Osteocyte (in vitro differentiated cells): ENCODE data around the gene TRAPPC3L. TPM values are rescaled to one million over a fixed set of nuclear protein-coding genes. Genes with fewer than 3 reads are reported as not detected.

ENCODE experiments used
- DNase-seq: peaks from one replicate; pipeline ENCODE4 v3.0.0; 2021; ENCODE audit warnings: mixed read lengths; ENCODE audit not compliant: unreplicated experiment; ENCODE audit errors: extremely low spot score
- H3K27ac Mint-ChIP-seq: one replicate; pipeline ENCODE4 v1.8.0; 2021; ENCODE audit warnings: mild to moderate bottlenecking, mixed read lengths; ENCODE audit not compliant: unreplicated experiment
- H3K27me3 Mint-ChIP-seq: one replicate; pipeline ENCODE4 v1.8.0; 2021; ENCODE audit warnings: mixed read lengths; ENCODE audit not compliant: unreplicated experiment
- H3K36me3 Mint-ChIP-seq: one replicate; pipeline ENCODE4 v1.8.0; 2021; ENCODE audit warnings: mixed read lengths; ENCODE audit not compliant: unreplicated experiment
- H3K4me1 Mint-ChIP-seq: one replicate; pipeline ENCODE4 v1.8.0; 2021; ENCODE audit warnings: mixed read lengths; ENCODE audit not compliant: unreplicated experiment
- H3K4me3 Mint-ChIP-seq: one replicate; pipeline ENCODE4 v1.8.0; 2021; ENCODE audit warnings: mild to moderate bottlenecking, moderate library complexity, mixed read lengths; ENCODE audit not compliant: unreplicated experiment
- H3K9me3 Mint-ChIP-seq: one replicate; pipeline ENCODE4 v1.8.0; 2021; ENCODE audit warnings: mixed read lengths; ENCODE audit not compliant: unreplicated experiment
- CTCF ChIP-seq: fragments of 200-600 bp; sonication (generic); IDR thresholded peaks from 2 replicates; pipeline ENCODE4 v1.5.0; 2021; ENCODE audit warnings: antibody characterized with exemption, mild to moderate bottlenecking, moderate library complexity
- total RNA-seq: library from RNA; stranded (reverse); gene quantifications from 2 replicates; pipeline ENCODE4 v1.2.1, GENCODE V29; 2021

TRAPPC3L gene
- total RNA-seq, 1 donor from 2014 or later: not detected

DNA sequence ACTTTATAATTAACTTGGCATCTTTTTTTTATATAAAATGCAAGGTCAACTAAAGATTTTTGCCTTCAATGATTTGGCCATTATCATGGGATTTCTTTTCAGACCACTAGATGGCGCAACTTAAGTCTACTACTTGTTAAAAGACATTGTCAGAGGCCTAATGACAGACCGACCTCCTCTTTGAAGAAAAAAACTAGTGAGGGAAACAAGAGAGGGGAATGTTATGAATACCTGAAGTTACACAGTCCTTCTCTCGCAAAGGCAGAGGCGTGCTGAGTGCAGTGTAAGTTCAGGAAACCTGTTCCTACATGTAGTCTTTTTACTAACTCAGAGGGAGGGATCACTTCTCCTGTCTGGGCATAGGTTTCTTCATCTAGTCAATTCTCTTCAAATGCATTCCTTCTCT is 9.3 kb downstream of the TRAPPC3L start:
- peak; percentile 76 for TF ChIP-seq CTCF
- H3K27me3 Mint-ChIP-seq: peaks cover 30% of the 10 kb centered on the region
- no peak overlapping the region for H3K27ac Mint-ChIP-seq
- H3K4me1 Mint-ChIP-seq: no peaks in the 10 kb centered on the region
- no peaks in the 10 kb centered on the region for H3K36me3 Mint-ChIP-seq
- no peak for DNase-seq
- no peaks in the 10 kb centered on the region for H3K9me3 Mint-ChIP-seq
- no peak overlapping the region for H3K4me3 Mint-ChIP-seq

DNA sequence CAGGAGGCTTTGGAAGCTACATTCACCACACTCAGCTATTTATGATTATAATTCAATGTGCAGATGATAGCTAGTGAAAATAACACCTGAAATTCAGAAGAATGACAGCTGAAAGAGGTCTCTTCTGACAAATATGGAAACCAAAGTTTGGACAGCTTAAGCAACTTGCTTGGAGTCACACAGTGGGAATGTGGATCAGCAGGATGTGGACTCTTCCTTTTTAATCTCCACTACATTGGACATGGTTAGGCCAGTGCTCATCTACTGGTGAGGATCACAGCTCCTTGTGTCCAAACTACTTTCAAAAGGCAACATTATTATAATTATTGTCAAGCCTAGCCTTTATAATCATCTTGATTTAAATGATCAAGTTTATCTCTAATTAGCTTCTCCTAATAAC is 10.4 kb downstream of the TRAPPC3L start:
- no peak for DNase-seq
- Mint-ChIP-seq H3K4me3 (no peak overlapping the region), H3K4me1 (peaks cover 6% of the 10 kb centered on the region), H3K27ac (no peak overlapping the region), H3K27me3 (peaks cover 19% of the 10 kb centered on the region), H3K9me3 (no peaks in the 10 kb centered on the region), H3K36me3 (no peaks in the 10 kb centered on the region)
- TF ChIP-seq CTCF: no peak

- DNase-seq: no peak
- no peak for TF ChIP-seq CTCF
- no peak overlapping the region for H3K4me3 Mint-ChIP-seq
- H3K9me3 Mint-ChIP-seq: no peaks in the 10 kb centered on the region
- H3K4me1 Mint-ChIP-seq: peaks cover 13% of the 10 kb centered on the region
- no peaks in the 10 kb centered on the region for H3K36me3 Mint-ChIP-seq
- H3K27me3 Mint-ChIP-seq: peaks cover 10% of the 10 kb centered on the region
- no peak overlapping the region for H3K27ac Mint-ChIP-seq
These were observed 12.1 kb downstream of the TRAPPC3L start for GRCh38 chr6:116533233-116533957.

DNA sequence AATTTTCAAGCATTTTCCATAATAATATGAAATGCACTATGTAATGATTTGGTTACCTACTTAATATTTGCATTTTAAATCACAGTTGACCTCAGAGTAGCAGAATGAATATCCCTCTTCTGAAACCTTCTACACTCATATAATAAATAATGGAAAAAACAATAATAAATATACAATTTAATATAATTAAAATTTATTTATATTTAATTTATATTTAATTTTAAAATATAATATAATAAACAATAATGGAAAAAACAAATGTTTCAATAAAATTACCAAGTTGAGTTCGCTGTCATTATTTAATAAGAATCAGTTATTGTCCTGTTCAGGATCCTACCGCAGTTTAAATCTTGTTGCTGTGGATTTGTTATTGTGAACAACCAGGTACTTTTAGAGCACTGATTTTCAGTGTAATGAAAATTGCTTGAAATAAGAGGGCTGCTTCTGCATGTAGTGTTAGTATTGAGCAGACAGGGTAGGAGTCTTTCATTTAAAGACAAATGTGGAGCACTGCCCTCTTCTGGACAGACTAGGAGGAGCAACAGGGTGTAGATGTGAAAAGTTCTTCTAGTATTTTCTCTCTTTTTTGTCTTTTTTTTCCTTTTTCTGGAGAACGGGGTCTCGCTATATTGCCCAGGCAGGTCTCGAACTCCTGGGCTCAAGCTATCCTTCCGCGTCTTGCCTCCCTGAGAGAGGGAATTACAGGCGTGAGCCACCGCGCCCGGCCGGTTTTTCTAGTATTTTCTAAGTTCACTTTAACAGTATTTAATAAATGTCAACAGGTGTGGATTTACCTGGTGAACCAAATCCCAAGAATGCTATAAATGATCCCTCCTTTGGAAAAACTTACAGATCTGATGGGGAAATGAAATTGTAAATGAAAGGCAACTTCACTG is 13.6 kb downstream of the TRAPPC3L start:
- Mint-ChIP-seq H3K27me3 (peaks cover 9% of the 10 kb centered on the region), H3K4me3 (no peak overlapping the region), H3K36me3 (no peaks in the 10 kb centered on the region), H3K4me1 (peaks cover 16% of the 10 kb centered on the region), H3K27ac (no peak overlapping the region), H3K9me3 (no peaks in the 10 kb centered on the region)
- DNase-seq: no peak
- TF ChIP-seq CTCF: peak; percentile 84

DNA sequence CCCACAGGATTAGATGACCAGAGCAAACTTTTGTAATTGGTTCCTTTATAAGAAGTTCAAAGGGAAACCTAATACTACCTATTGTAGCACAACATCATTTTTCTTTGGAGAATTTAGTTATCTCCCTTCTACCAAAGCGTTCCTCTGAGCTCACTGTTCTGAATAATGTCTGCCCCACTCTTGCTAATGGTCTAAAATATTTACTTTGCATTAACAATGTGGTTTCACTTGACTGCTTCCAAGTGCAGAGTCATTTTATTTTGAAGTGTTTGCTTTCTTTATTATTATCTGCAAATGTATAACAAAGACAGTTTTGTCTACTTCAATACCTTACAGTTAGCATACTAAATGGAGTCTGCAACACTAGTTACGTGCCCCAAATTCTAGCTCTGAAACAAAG is 15.0 kb downstream of the TRAPPC3L start:
- no peak overlapping the region for H3K27ac Mint-ChIP-seq
- no peak overlapping the region for H3K4me3 Mint-ChIP-seq
- TF ChIP-seq CTCF: no peak
- H3K4me1 Mint-ChIP-seq: peaks cover 16% of the 10 kb centered on the region
- no peaks in the 10 kb centered on the region for H3K36me3 Mint-ChIP-seq
- no peaks in the 10 kb centered on the region for H3K9me3 Mint-ChIP-seq
- peaks cover 9% of the 10 kb centered on the region for H3K27me3 Mint-ChIP-seq
- no peak for DNase-seq
